GM23248 (cell line): ENCODE data around the gene RPS6KB2. TPM values are rescaled to one million over a fixed set of nuclear protein-coding genes. Genes with fewer than 3 reads are reported as not detected.
"Not testable (repeated sequence)": the region's sequence is repeated elsewhere in the genome, so short reads cannot be mapped to it uniquely, and the experiment has no call there.

Source experiments
- DNase-seq: peaks from one replicate; pipeline ENCODE4 v3.0.0-alpha.2; 2015
- H2AFZ ChIP-seq: fragments of 200-600 bp; sonication (generic); 2 replicates; pipeline ENCODE4 v1.6.1; 2016; ENCODE audit warnings: antibody characterized with exemption
- H3F3A ChIP-seq: fragments of 200-600 bp; sonication (generic); 2 replicates; pipeline ENCODE4 v1.6.1; 2016; ENCODE audit warnings: mild to moderate bottlenecking, antibody characterized with exemption, mixed run types; ENCODE audit not compliant: insufficient read depth
- H3K27ac ChIP-seq: fragments of 200-600 bp; sonication (generic); 2 replicates; pipeline ENCODE4 v1.5.1; 2016; ENCODE audit warnings: mild to moderate bottlenecking
- H3K27me3 ChIP-seq: fragments of 200-600 bp; sonication (generic); replicated peaks from 2 replicates; pipeline ENCODE4 v1.6.1; 2016; ENCODE audit warnings: mild to moderate bottlenecking; ENCODE audit not compliant: insufficient read depth
- H3K36me3 ChIP-seq: fragments of 200-600 bp; sonication (generic); 2 replicates; pipeline ENCODE4 v1.6.1; 2016; ENCODE audit warnings: low read depth, mild to moderate bottlenecking
- H3K4me1 ChIP-seq: fragments of 200-600 bp; sonication (generic); 2 replicates; pipeline ENCODE4 v1.6.1; 2016; ENCODE audit warnings: mild to moderate bottlenecking; ENCODE audit not compliant: insufficient read depth
- H3K4me2 ChIP-seq: fragments of 200-600 bp; sonication (generic); one replicate; pipeline ENCODE4 v1.6.1; 2016; ENCODE audit warnings: mild to moderate bottlenecking; ENCODE audit not compliant: unreplicated experiment
- H3K4me3 ChIP-seq: fragments of 200-600 bp; sonication (generic); 2 replicates; pipeline ENCODE4 v1.5.1; 2016; ENCODE audit warnings: mild to moderate bottlenecking
- H3K79me2 ChIP-seq: fragments of 200-600 bp; sonication (generic); 2 replicates; pipeline ENCODE4 v1.6.1; 2016; ENCODE audit warnings: mild to moderate bottlenecking; ENCODE audit not compliant: insufficient read depth
- H3K9ac ChIP-seq: fragments of 200-600 bp; sonication (generic); 2 replicates; pipeline ENCODE4 v1.6.1; 2016; ENCODE audit warnings: mild to moderate bottlenecking
- H3K9me2 ChIP-seq: fragments of 200-600 bp; sonication (generic); 2 replicates; pipeline ENCODE4 v1.6.1; 2016; ENCODE audit warnings: mixed run types, mild to moderate bottlenecking, moderate library complexity; ENCODE audit not compliant: insufficient read depth
- H3K9me3 ChIP-seq: fragments of 200-600 bp; sonication (generic); one replicate; pipeline ENCODE4 v1.6.1; 2017; ENCODE audit warnings: low read depth
- H4K20me1 ChIP-seq: fragments of 200-600 bp; sonication (generic); 2 replicates; pipeline ENCODE4 v1.6.0; 2016; ENCODE audit not compliant: insufficient read depth
- EZH2 ChIP-seq: fragments of 200-600 bp; sonication (generic); IDR thresholded peaks from 2 replicates; pipeline ENCODE4 v1.6.1; 2018; ENCODE audit warnings: antibody characterized with exemption, mild to moderate bottlenecking; ENCODE audit not compliant: insufficient read depth, poor library complexity, severe bottlenecking
- EZH2phosphoT487 ChIP-seq: fragments of 200-600 bp; sonication (generic); IDR thresholded peaks from 2 replicates; pipeline ENCODE4 v1.6.1; 2018; ENCODE audit warnings: antibody characterized with exemption, moderate library complexity, mild to moderate bottlenecking, low read depth; ENCODE audit not compliant: insufficient read depth
- WGBS, 2 experiments: methylation state at CpG; one replicate each; pipeline ENCODE4 v1.1.6; 2015 to 2017; ENCODE audit warnings: low lambda C conversion rate in 2 of 2, low coverage in 1 of 2; ENCODE audit errors: missing lambda C conversion rate in 2 of 2; 5-methylcytosine and 5-hydroxymethylcytosine counted together
- in situ Hi-C: fragments of 300-500 bp; cut with MboI; formaldehyde crosslinking; loops from 2 replicates; pipeline ENCODE4 v1.15.0; 2020
- polyA plus RNA-seq: library from polyadenylated mRNA; unstranded; fragments of >200 nt; fragmentation: Nextera tagmentation; extraction: Ambion mirVana; gene quantifications from 2 replicates; pipeline ENCODE4 v1.2.1, GENCODE V29; 2016
- total RNA-seq: library from RNA; depleted of rRNA; stranded (reverse); fragments of >200 nt; shearing (Covaris generic); gene quantifications from 2 replicates; pipeline ENCODE4 v1.2.3, GENCODE V29; 2014

Gene RPS6KB2
- total and polyA plus RNA-seq, 2 experiments from 2014 or later = 52.3 to 68.0 TPM

DNA sequence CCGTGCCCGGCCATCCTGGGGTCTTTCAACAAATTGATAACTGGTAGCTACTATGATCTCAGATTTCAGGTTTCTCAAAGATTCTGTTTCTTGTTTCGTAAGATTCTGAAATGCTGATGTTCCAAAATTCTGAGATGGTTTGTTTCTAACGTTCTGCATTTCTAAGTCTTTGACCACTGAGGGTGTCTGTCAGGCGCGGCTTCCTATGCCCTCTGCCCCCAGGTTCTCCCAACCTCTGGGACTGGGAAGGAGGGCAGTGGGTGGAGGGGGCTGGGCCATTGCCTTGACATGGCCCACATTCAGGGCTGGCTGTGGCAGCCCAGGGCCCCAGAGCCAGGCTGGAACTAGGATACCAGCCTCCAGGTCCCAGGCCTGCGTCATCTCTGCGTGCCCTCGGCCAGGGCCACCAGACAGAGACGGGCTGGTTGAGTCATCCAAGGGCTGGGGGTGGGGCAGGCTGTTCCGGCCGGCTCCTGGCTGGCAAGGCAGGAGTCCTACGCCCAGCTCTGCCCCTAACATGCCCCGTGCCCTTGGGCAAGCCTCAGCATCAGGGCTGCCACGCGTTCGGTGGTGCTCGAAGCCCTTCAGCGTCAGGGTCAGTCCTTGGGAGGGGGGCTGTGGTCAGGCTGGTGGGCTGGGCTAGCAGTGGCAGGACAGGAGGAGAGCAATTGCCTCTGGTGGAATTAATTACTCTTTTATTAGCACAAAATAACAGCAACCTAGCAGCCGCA, 35.6 kb downstream of the RPS6KB2 start:
- Histone ChIP-seq H3K4me3 (peak overlapping the region; percentile 70), H3K27me3 (no peaks in the 10 kb centered on the region), H2AFZ (peak overlapping the region; percentile 77), H4K20me1 (no peaks in the 10 kb centered on the region), H3F3A (no peaks in the 10 kb centered on the region), H3K4me2 (peak overlapping the region; percentile 50), H3K4me1 (no peaks in the 10 kb centered on the region), H3K9me3 (no peaks in the 10 kb centered on the region), H3K9me2 (no peaks in the 10 kb centered on the region), H3K27ac (no peak overlapping the region), H3K9ac (peak overlapping the region; percentile 40), H3K36me3 (no peaks in the 10 kb centered on the region), H3K79me2 (peaks cover 23% of the 10 kb centered on the region; the same call in 1 of the 2 replicates)
- no peak for TF ChIP-seq EZH2phosphoT487
- no peak for TF ChIP-seq EZH2
- 83 to 90% methylated on average over 20 of the region's 20 CpGs for WGBS, 2 experiments
- DNase-seq = peak; percentile 49
- in situ Hi-C loops = no loop called here

DNA sequence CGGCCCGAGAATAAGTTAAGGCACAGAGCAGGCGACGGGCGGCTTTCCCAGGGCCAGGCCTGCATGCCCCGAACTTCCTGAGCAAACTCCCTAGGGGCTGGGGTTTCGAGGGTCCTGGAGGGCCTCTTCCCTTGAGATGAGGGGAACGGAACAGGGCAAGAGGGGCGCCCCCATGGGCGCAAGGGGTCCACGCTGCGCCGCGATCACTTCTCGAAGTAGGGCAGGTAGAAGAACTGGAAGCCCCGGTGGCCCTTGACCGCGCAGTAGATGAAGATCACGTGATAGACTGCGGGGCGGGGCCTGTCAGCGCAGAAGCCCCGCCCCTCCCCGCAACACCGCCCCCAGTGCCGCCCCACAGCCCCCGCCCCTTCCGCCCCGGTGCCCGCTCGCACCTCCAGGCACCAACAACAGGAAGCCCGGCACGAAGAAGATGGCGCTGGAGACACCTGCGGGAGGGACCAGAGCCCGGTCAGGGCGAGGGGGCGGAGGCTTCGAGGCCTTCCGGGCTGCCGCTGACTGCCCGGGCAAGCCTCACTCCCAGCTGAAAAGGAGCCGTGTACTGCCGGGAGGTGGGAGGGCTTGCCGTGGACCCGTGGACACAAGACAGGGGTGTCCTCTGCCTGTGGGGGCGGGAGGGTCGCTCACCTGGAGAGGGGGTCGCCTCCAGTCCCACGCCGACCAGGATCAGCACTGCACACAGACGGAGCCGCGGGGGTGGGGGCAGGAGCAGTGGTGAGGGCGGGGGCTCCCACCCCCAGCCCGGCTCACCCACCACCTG, 36.3 kb downstream of the RPS6KB2 start:
- Histone ChIP-seq H3K4me1 (peaks cover 1% of the 10 kb centered on the region; the same call in 1 of the 2 replicates), H3K79me2 (peaks cover 23% of the 10 kb centered on the region; the same call in 1 of the 2 replicates), H3K4me3 (peak overlapping the region; percentile 70), H3K27me3 (no peaks in the 10 kb centered on the region), H3K36me3 (no peaks in the 10 kb centered on the region), H4K20me1 (no peaks in the 10 kb centered on the region), H3K9ac (peak overlapping the region; percentile 52), H3K9me3 (no peaks in the 10 kb centered on the region), H3K27ac (no peak overlapping the region), H3K9me2 (no peaks in the 10 kb centered on the region), H2AFZ (peak overlapping the region; percentile 77), H3K4me2 (peak overlapping the region; percentile 50), H3F3A (no peaks in the 10 kb centered on the region)
- in situ Hi-C loops = no loop called here
- TF ChIP-seq EZH2 (no peak), EZH2phosphoT487 (no peak)
- peak; percentile 79 for DNase-seq
- WGBS, 2 experiments = 35 to 40% methylated on average over 42 to 54 of the region's 56 CpGs

DNA sequence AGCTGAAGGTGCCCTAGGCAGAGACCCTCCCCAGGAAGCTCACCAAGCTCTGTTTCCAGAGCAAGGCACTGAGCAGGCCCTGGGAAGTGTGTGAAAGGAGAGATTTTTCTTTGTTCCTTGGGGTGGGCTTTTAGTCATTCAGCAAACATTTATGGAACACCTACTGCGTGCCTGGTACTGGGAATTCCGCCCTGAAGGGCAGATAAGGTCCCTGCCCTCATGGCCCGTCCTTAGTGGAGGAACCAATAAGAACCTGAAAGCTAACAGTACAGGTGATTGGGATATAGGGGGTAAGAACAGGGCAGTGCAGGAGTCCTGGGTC, 36.9 kb downstream of the RPS6KB2 start:
- no peak overlapping the region for H3K27ac ChIP-seq
- DNase-seq = no peak
- H3K79me2 ChIP-seq = peaks cover 23% of the 10 kb centered on the region; the same call in 1 of the 2 replicates
- H3K4me2 ChIP-seq = peak overlapping the region; percentile 50
- in situ Hi-C loops = no loop called here
- 79 to 83% methylated on average over 3 of the region's 3 CpGs for WGBS, 2 experiments
- peak overlapping the region; percentile 77 for H2AFZ ChIP-seq
- H3K4me3 ChIP-seq = peak overlapping the region; percentile 70
- TF ChIP-seq EZH2 (no peak), EZH2phosphoT487 (no peak)
- no peaks in the 10 kb centered on the region for H3K36me3 ChIP-seq
- peaks cover 4% of the 10 kb centered on the region; the same call in 1 of the 2 replicates for H3K4me1 ChIP-seq
- H3F3A ChIP-seq = no peaks in the 10 kb centered on the region
- H3K9ac ChIP-seq = peak overlapping the region; percentile 52
- H3K9me2 ChIP-seq = no peaks in the 10 kb centered on the region
- no peaks in the 10 kb centered on the region for H3K9me3 ChIP-seq
- no peaks in the 10 kb centered on the region for H3K27me3 ChIP-seq
- H4K20me1 ChIP-seq = no peaks in the 10 kb centered on the region

DNA sequence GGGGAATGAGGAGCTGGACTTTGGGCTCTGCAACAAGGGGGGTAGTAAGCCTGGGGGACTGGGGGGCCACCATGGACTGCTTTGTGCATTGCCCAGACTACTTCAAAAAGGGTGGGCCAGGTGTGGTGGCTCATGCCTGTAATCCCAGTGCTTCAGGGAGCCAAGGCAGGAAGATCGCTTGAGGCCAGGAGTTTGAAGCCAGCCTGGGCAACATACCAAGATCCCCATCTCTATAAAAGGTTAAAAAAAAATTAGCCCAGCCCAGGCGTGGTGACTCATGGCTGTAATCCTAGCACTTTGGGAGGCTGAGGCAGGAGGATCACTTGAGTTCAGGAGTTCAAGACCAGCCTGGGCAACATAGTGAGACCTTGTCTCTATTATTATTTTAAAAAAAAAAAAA, 37.2 kb downstream of the RPS6KB2 start:
- H3K4me3 ChIP-seq, H2AFZ ChIP-seq, H3F3A ChIP-seq, H3K27me3 ChIP-seq, H3K4me1 ChIP-seq, in situ Hi-C loops, H3K9me2 ChIP-seq, H3K36me3 ChIP-seq, H3K4me2 ChIP-seq, H3K27ac ChIP-seq, H4K20me1 ChIP-seq, H3K9me3 ChIP-seq, H3K9ac ChIP-seq: not testable (repeated sequence)
- peak; percentile 37 for DNase-seq
- peaks cover 23% of the 10 kb centered on the region; the same call in 1 of the 2 replicates for H3K79me2 ChIP-seq
- 47 to 72% methylated on average over 2 of the region's 2 CpGs for WGBS, 2 experiments
